Common myeloid progenitor, CD34-positive (primary cell): Measurements from ENCODE around the gene ZNF491.
"Not testable (repeated sequence)": the region's sequence is repeated elsewhere in the genome, so short reads cannot be mapped to it uniquely, and the experiment has no call there.

Experiments
- CTCF ChIA-PET: fragments of 350-600 bp; sonication (Branson Sonifier 250); formaldehyde crosslinking; loops from one replicate; lab custom pipeline; 2021; ENCODE audit warnings: antibody characterized with exemption; lab: Charles Lee
- POLR2A ChIA-PET: fragments of 350-600 bp; sonication (Branson Sonifier 250); formaldehyde crosslinking; loops from one replicate; lab custom pipeline; 2021; ENCODE audit warnings: antibody characterized with exemption; lab: Charles Lee
- DNase-seq, 3 donors: peaks; one replicate each; pipeline versions ENCODE4 v3.0.0 to v3.0.0-alpha.2; 2013
- H3K27ac ChIP-seq, 2 experiments: 1 replicate in 1 of 2; 2 replicates in 1 of 2; pipeline ENCODE4 v1.7.0; 2013; ENCODE audit warnings: inconsistent platforms in 2 of 2, low read length in 2 of 2, mild to moderate bottlenecking in 2 of 2, low read depth in 1 of 2, moderate library complexity in 1 of 2; ENCODE audit not compliant: severe bottlenecking in 2 of 2, insufficient read depth in 1 of 2, poor library complexity in 1 of 2
- H3K27me3 ChIP-seq, 5 experiments: replicated peaks in 2 of 5; 1 replicate in 3 of 5; 2 replicates in 2 of 5; pipeline versions ENCODE4 v1.6.1 to v1.7.0; 2013; ENCODE audit warnings: low read length in 4 of 5, mild to moderate bottlenecking in 2 of 5, moderate library complexity in 2 of 5, inconsistent platforms in 1 of 5; ENCODE audit not compliant: insufficient read depth in 5 of 5, control insufficient read depth in 4 of 5
- H3K36me3 ChIP-seq, 4 experiments: 1 replicate in 2 of 4; 2 replicates in 2 of 4; pipeline versions ENCODE4 v1.6.1 to v1.7.0; 2013; ENCODE audit warnings: low read length in 3 of 4, control low read depth in 1 of 4, mild to moderate bottlenecking in 1 of 4; ENCODE audit not compliant: control insufficient read depth in 4 of 4, insufficient read depth in 4 of 4
- H3K4me1 ChIP-seq, 4 experiments: 1 replicate in 3 of 4; 2 replicates in 1 of 4; pipeline versions ENCODE4 v1.6.1 to v1.7.1; 2013; ENCODE audit warnings: low read length in 3 of 4, mild to moderate bottlenecking in 3 of 4, control low read depth in 1 of 4, inconsistent platforms in 1 of 4, moderate library complexity in 1 of 4; ENCODE audit not compliant: control insufficient read depth in 4 of 4, insufficient read depth in 4 of 4; ENCODE audit errors: control extremely low read depth in 1 of 4
- H3K4me3 ChIP-seq, 7 experiments: 1 replicate in 4 of 7; 2 replicates in 3 of 7; pipeline versions ENCODE4 v1.5.1 to v1.7.0; 2013; ENCODE audit warnings: mild to moderate bottlenecking in 7 of 7, low read length in 6 of 7, moderate library complexity in 6 of 7, inconsistent platforms in 2 of 7, low read depth in 2 of 7, control low read depth in 1 of 7; ENCODE audit not compliant: insufficient read depth in 4 of 7, control insufficient read depth in 1 of 7; ENCODE audit errors: extremely low read depth in 1 of 7
- H3K9me3 ChIP-seq, 5 experiments: 1 replicate in 4 of 5; 2 replicates in 1 of 5; pipeline versions ENCODE4 v1.6.1 to v1.7.1; 2013; ENCODE audit warnings: low read length in 4 of 5, mild to moderate bottlenecking in 2 of 5, inconsistent platforms in 1 of 5, low read depth in 1 of 5, moderate library complexity in 1 of 5; ENCODE audit not compliant: control insufficient read depth in 4 of 5, insufficient read depth in 2 of 5; ENCODE audit errors: control extremely low read depth in 1 of 5
- WGBS: methylation state at CpG from one replicate; pipeline ENCODE4 v1.1.5; 2013; ENCODE audit not compliant: insufficient coverage; 5-methylcytosine and 5-hydroxymethylcytosine counted together

ZNF491 gene

DNA sequence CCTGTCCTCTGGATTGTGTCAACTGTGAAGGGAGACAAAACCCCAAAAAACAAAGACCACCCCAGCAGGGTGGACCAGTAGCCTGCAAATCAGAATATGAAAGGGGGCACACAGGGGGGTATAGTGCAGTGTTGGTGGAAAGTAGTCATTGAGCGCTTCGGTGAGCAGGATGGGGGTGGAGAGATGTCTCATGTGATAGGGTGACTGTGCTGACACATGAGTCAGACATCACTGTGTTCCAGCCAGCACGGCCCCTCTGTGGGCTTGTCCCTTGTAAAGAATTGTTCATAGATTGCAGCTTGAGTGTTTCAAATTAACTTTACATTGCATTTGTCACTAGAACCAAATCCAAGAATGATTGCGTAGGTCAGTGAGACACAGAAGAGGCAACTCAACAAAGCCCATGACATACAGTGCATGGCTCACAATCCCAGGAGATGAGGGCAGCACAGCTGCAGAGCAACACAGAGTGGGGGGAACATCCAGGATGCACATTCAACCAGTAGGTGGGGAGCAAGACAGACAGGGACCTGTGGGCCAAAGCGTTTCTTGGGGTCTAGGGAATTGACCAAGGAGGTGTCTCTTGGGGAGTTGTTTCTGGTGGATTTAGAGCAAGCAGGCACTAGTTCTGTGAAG lies 23.3 kb downstream of the ZNF491 start:
- H3K27me3 ChIP-seq: no peaks in the 10 kb centered on the region
- H3K4me1 ChIP-seq: no peaks in the 10 kb centered on the region
- CTCF ChIA-PET: no interaction called here
- peaks cover 1 to 53% (median 24%) of the 10 kb centered on the region in 5 experiments for H3K9me3 ChIP-seq
- 100% methylated on average over 3 of the region's 5 CpGs for WGBS
- POLR2A ChIA-PET: no interaction called here
- no peak overlapping the region for H3K27ac ChIP-seq
- H3K4me3 ChIP-seq: no peak overlapping the region
- peaks cover 10 to 48% (median 17%) of the 10 kb centered on the region in 4 experiments for H3K36me3 ChIP-seq
- DNase-seq: no peak

DNA sequence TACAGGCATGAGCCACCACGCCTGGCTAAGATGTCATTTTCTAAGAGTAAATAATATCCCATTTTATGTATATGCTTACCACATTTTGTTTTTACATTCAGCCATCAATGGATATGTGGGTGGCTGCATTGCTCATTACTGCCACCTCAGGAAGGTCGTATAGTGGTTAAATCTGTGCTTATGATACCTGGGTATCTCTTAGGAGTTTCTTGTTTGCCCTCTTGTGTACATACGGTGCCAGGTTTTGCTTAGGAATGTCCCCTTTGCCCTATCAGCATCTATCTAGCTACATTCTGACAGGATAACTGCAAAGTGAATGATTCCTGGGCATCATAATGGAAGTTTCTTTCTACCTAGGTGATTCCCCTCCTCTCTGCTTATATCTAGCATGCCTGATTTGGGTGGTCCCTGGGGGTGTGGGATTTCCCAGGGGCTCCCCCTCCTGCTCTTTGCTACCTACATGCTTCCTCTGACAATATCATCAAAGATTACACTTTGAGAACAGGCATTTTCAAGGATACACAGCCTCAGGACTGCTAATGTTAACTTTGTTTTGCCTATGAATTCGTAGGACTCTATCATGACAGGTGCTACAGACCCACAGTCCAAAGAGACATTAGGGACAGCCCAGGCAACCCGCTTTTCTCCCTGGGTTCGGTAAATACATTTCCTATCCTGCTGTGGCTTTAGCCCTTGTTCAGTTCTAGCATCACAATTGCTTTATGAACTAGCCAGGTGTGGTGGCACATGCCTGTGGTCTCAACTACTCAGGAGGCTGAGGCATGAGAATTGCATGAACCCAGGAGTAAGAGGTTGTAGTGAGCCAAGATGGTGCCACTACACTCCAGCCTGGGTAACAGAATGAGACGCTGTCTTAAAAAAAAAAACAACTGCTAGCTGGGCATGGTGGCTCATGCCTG lies 30.9 kb downstream of the ZNF491 start:
- peaks cover 2 to 83% (median 47%) of the 10 kb centered on the region in 5 experiments for H3K9me3 ChIP-seq
- POLR2A ChIA-PET, H3K4me1 ChIP-seq, DNase-seq, H3K4me3 ChIP-seq, CTCF ChIA-PET, H3K27ac ChIP-seq, H3K27me3 ChIP-seq: not testable (repeated sequence)
- 99% methylated on average over 5 of the region's 7 CpGs for WGBS
- H3K36me3 ChIP-seq: peaks cover 17 to 77% (median 35%) of the 10 kb centered on the region in 4 experiments

DNA sequence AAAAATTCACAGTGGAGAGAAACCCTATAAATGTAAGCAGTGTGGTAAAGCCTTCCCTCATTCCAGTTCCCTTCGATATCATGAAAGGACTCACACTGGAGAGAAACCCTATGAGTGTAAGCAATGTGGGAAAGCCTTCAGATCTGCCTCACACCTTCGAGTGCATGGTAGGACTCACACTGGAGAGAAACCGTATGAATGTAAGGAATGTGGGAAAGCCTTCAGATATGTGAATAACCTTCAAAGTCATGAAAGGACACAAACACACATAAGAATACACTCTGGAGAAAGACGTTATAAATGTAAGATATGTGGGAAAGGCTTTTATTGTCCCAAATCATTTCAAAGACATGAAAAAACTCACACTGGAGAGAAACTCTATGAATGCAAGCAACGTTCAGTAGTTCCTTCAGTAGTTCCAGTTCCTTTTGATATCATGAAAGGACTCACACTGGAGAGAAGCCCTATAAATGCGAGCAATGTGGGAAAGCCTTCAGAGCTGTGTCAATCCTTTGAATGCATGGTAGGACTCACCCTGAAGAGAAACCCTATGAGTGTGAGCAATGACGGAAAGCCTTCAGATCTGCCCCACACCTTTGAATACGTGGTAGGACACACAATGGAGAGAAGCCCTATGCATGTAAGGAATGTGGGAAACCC lies 34.1 kb downstream of the ZNF491 start:
- H3K36me3 ChIP-seq: peaks cover 17 to 74% (median 36%) of the 10 kb centered on the region in 4 experiments
- POLR2A ChIA-PET: no interaction called here
- peak in 1 of 3 donors; percentile 48 for DNase-seq

DNA sequence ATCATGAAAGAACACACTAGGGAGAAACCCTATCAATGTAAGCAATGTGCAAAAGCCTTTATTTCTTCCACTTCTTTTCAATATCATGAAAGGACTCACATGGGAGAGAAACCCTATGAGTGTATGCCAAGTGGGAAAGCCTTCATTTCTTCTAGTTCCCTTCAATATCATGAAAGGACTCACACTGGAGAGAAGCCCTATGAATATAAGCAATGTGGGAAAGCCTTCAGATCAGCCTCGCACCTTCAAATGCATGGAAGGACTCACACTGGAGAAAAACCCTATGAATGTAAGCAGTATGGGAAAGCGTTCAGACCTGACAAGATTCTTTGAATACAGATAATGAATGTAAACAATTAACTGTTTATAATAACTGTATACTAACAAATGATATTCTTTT lies 35.2 kb downstream of the ZNF491 start:
- Histone ChIP-seq H3K27ac (no peak overlapping the region), H3K27me3 (no peaks in the 10 kb centered on the region), H3K36me3 (peaks cover 17 to 62% (median 36%) of the 10 kb centered on the region in 4 experiments), H3K4me3 (peak overlapping the region in 1 of 7 experiments; percentile 5), H3K9me3 (peaks cover 6 to 69% (median 48%) of the 10 kb centered on the region in 5 experiments), H3K4me1 (no peaks in the 10 kb centered on the region)
- ChIA-PET CTCF (interaction anchor here (0.9 kb wide), 1 partner anchor 155 kb away, joined by 3 read pairs; no protein-coding TSS in a partner anchor), POLR2A (no interaction called here)
- peak in 1 of 3 donors; percentile 26 for DNase-seq
- no CpG with 5 or more reads among the region's 2 CpGs for WGBS

More for the DNA sequence above, 34.1 kb downstream of the ZNF491 start:
- Histone ChIP-seq H3K27me3 (no peaks in the 10 kb centered on the region), H3K4me3 (peak overlapping the region in 1 of 7 experiments; percentile 15), H3K27ac (no peak overlapping the region), H3K9me3 (peaks cover 6 to 76% (median 53%) of the 10 kb centered on the region in 5 experiments), H3K4me1 (no peaks in the 10 kb centered on the region)
- 100% methylated on average over 4 of the region's 8 CpGs for WGBS
- CTCF ChIA-PET: no interaction called here

DNA sequence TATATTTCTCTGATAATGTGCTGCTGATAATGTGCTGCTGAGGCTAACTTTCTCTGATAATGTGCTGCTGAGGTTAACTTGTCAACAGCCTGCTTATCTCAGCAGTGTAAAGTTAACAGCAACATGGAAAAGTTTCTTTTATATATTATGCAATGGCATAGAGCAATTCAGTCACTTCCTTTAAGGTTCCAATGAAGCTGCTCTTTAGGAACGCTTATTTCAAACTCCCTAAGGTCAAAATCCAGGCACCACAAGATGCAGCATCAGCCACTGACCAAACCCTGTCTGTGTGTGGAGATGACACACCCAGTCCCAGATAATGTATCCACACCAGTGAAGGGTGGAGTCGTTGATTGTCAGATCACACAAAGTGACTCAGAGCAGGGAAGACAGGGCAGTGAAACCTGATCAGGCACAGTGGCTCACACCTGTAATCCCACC lies 37.3 kb downstream of the ZNF491 start:
- H3K4me1 ChIP-seq, CTCF ChIA-PET, H3K4me3 ChIP-seq, H3K27me3 ChIP-seq, POLR2A ChIA-PET, H3K27ac ChIP-seq: not testable (repeated sequence)
- WGBS: 100% methylated on average over 1 of the region's 2 CpGs
- Histone ChIP-seq H3K9me3 (peaks cover 6 to 52% (median 31%) of the 10 kb centered on the region in 5 experiments), H3K36me3 (peaks cover 14 to 42% (median 29%) of the 10 kb centered on the region in 4 experiments)
- DNase-seq: peak in 2 of 3 donors; percentile 25 to 46

DNA sequence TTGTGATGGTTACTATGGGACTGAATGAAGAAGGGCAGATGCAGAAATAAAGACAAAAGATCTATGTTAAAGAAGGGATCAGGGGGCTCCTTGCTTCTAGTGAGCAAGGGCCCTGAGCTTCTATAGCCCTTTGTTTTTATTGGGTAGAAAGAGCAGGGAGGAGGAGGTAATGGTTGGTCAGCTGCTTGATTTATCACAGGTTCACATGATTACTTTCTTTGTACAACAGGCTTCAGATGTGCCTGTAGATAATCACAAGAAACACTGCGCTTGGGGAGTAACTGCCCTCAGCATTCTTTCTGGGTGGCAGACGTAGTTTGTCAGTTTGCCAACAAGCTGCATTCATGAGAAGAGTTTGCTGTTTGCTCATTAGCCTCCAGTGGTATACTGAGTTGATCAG lies 45.4 kb downstream of the ZNF491 start:
- DNase-seq: peak in 1 of 3 donors; percentile 31
- POLR2A ChIA-PET: no interaction called here
- Histone ChIP-seq H3K27ac (no peak overlapping the region), H3K4me3 (no peak overlapping the region), H3K9me3 (peaks cover 0 to 5% (median 0%) of the 10 kb centered on the region in 5 experiments), H3K27me3 (no peaks in the 10 kb centered on the region), H3K4me1 (peaks cover 0 to 11% (median 8%) of the 10 kb centered on the region in 4 experiments), H3K36me3 (no peaks in the 10 kb centered on the region)
- CTCF ChIA-PET: interaction anchor here (0.8 to 1.4 kb wide), 3 partner anchors 13 to 217 kb away, joined by 3 to 5 read pairs (median 3); partner anchors contain the start of gene ZNF440
- WGBS: 82% methylated on average over 2 of the region's 2 CpGs
